ENCODE data around the gene ARHGAP15. TPM values are rescaled to one million over a fixed set of nuclear protein-coding genes. Genes with fewer than 3 reads are reported as not detected.

Gene ARHGAP15
- total RNA-seq, result not detected in 2 replicates

GRCh38 chr2:143128681-143129580 is at the start of gene ARHGAP15:
ARHGAP15 (plus strand) TSS chr2:143129419.

All from bronchial smooth muscle cell (primary cell).